ENCODE measurements around the gene RANGAP1.
"Not testable (repeated sequence)": the region's sequence is repeated elsewhere in the genome, so short reads cannot be mapped to it uniquely, and the experiment has no call there.

RANGAP1 gene

DNA sequence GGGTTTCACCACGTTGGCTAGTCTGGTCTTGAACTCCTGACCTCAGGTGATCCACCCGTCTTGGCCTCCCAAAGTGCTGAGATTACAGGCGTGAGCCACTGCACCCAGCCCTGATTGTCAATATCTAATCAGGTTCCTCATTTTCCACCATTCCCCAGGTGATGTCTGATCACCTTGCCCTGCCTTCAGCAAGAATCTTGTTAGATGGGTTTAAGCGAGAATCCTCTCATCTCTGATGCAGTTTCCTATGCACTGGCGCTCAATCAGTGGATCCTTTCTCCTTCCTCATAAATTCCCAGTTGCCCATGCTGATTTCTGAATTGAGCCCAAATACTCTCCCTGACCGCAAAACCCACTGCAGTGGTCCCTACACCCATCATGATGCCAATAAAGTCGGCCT lies 14.7 kb upstream of the RANGAP1 start:
- peak; percentile 23 for DNase-seq

DNA sequence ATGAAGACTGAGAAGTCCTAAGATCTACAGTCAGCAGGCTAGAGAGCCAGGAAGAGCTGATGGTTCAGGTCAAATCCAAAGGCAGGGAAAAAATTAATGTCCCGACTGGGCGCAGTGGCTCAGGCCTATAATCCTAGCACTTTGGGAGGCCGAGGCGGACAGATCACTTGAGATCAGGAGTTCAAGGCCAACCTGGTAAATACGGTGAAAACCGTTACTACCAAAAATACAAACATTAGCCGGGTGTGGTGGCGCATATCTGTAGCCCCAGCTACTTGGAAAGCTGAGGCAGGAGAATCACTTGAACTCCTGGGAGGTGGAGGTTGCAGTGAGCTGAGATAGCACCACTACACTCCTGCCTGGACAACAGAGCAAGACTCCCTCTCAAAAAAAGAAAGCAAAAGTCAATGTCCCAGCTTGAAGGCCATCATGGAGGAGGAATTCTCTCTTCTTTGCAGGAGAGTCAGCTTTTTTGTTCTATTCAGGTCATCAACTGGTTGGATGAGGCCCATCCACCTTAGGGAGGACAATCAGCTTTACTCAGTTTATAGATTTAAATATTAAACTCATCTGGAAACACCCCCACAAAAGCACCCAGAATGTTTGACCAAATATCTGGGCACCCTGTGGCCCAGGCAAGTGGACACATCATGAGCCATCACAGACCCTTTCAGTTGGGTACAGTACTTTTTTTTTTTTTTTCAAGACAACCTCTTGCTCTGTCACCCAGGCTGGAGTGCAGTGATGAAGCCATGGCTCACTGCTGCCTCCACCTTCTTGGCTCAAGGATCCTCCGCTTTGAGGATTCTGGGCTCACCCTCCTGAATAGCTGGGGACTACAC lies 11.1 kb upstream of the RANGAP1 start:
- no peak for DNase-seq

DNA sequence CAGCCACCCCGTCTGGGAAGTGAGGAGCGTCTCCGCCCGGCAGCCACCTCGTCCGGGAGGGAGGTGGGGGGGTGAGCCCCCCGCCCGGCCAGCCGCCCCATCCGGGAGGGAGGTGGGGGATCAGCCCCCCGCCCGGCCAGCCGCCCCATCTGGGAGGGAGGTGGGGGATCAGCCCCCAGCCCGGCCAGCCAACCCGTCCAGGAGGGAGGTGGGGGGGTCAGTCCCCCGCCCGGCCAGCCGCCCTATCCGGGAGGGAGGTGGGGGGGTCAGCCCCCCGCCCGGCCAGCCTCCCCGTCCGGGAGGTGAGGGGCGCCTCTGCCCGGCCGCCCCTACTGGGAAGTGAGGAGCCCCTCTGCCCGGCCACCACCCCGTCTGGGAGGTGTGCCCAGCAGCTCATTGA lies 8.8 kb upstream of the RANGAP1 start:
- not testable (repeated sequence) for DNase-seq

DNA sequence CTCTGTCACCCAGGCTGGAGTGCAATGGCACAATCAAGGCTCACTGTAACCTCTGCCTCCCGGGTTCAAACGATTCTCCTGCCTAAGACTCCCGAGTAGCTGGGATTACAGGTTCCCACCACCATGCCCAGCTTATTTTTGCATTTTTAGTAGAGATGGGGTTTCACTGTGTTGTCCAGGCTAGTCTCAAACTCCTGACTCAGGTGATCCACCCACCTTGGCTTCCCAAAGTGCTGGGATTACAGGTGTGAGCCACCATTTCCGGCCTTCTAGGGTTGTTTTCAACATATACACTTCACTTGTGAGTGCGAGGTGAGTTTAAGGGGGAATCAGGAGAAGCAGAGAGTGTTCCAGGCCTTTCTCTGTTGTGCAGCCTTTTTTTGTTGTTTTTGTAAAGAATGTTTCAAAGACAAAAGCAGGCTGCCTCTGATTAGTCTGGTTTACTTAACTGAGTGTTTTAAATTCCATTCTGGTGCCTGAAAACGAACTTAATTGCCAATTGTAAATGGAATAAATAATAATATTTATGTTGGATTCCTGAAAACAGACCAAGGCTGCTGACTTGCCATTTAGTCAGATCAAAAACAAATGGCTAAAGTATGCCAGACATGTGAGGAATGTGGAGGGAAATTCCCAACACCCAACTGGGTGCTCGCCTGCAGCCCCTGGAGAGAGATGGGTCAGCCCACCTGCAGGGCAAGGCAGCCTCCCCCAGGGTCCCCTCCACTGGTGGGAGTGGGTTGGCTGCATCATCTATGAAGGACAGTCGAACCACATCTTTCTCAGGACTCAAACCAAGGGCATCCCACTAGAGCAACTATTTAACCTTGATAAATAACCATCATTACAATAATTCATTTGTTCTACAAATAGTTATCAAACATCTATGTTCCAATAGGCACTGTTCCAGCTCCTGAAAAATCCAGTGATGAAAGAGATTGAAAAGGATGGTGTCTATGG lies 4.6 kb upstream of the RANGAP1 start:
- DNase-seq: no peak

DNA sequence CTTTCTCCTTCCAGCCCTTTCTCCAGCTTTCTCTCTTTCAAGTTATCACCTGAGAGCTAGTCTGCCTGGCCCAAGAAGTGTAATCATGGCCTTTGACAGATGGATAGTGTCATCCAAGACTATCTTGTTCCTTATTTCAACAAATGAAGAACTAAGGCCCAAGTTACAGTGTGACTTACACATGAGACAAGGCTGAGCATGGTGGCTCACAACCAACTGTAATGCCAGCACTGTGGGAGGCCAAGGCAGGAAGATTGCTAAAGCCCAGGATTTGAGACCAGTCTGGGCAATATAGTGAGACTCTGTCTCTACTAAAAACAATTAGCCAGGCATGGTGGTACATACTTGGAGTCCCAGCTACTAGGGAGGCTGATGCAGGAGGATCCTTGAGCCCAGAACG lies 3.7 kb upstream of the RANGAP1 start:
- no peak for DNase-seq

DNA sequence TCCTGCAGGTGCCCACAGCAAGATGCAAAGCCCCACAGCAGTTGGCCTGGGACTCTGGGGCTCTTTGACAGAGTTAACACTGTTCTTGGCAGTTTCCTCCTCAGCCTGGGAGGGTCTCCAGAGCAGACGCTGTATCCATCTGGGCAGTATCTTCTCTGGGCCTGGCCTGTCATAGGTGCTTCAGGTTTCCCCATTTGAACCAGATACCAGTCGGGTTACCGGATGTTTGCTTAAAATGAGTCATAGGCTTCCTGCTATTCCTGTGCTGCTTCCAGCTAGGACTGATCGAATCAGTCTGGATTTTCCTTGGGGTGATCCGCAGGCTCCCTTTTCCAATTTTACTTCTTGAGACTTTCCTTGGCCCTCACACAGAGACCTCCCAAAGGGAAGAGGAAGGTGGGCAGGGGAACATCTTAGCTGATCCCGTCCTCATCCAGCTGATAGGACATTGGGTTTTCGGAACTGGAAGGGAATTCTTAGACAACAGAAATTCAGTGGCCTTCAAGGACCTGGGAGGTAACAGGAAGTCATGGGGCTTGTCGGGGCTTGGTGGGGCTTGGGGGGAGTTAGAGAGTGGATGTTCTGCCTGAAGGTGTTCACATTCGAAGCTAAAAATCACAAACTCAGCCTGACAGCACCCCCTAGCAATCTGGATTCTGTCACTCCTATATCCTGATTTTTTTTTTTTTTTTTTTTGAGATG lies 2.4 kb upstream of the RANGAP1 start:
- no peak for DNase-seq

DNA sequence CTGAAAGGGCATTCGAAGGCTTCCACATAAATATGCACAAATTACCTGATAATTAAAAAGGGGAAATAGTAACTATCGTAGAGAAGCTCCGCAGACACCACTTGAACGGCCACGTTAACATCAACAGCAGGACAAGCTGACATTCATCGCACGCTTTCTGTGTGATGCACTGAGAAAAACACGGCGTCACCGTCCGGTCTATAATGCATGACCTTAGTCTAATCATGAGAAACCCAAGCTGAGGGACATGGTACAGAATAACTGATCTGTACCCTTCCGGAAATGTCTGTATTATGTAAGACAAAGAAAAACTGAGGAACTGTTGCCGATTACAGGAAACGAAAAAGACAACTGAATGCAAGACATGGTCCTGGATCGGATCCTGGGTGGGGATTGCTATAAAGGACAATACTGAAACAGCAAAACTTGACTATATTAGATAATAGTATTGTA lies 678 bp upstream of the RANGAP1 start:
- no peak for DNase-seq

DNA sequence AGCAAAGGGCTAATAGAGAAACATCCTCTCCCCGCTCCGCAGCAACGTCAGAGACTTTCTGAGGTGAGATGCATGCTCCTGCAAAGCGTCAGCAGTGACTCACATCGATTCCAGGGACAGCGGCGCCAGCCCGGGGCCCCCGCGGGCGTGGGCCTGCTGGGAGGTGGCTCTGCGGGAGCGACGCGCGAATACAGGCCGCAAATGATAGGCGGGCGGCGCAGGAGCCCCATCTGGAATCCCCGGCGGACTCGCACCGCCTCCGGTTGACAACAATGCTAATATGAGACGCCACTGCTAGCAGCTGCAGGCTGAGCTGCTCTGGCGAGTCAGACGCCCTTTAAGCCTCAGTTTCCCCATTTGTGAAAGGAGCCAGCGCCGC lies 557 bp downstream of the RANGAP1 start:
- peak; percentile 54 for DNase-seq

DNA sequence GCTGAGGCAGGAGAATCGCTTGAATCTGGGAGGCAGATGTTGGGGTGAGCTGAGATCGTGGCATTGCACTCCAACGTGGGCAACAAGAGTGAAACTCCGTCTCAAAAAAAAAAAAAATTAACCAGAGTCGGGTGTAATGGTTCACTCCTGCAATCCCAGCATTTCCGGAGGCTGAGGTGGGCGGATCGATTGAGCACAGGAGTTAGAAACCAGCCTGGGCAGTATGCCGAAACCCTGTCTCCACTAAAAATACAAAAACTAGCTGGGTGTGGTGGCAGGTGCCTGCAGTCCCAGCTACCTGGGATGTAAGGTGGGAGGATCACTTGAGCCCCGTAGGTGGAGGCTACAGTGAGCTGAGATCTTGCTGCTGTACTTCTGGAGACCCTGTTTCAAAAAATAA lies 1.5 kb downstream of the RANGAP1 start:
- no peak for DNase-seq

DNA sequence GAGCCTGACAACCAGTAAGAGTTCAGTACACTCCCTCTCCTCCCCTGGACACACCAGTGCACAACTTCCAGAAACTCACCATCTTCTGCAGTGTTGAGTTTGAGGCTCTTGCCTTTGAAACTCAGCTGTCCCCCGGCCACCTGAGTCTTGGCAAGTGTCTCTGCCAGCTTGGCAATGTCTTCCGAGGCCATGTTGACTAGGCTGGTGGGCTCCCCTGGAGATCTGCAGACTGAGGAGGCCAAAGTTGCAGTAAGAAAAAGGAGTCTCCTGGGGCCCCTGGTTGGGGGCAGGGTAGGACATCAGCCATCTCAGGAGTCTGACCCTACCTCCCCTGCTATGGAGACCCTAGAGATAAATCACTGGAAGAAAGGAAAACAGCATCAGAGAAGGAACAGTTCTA lies 5.1 kb downstream of the RANGAP1 start:
- no peak for DNase-seq

DNA sequence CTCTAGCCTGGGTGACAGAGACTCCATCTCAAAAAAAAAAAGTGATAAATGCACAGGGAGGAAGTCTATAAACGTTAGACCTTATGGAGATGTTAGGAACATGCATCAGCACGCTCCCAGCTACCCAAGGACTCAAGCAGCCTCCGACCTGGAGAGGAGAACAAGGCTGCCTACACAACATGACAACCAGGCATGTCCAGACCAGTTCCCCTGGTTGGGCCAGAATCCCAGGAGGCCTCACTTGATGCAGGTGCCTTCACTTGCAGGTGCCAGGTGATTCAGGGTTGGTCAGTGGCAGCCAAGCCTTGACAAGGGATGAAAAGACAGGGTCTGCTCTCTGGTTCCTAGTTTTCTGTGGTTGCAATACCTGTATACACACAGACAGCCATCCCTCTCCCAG lies 5.9 kb downstream of the RANGAP1 start:
- DNase-seq: no peak

DNA sequence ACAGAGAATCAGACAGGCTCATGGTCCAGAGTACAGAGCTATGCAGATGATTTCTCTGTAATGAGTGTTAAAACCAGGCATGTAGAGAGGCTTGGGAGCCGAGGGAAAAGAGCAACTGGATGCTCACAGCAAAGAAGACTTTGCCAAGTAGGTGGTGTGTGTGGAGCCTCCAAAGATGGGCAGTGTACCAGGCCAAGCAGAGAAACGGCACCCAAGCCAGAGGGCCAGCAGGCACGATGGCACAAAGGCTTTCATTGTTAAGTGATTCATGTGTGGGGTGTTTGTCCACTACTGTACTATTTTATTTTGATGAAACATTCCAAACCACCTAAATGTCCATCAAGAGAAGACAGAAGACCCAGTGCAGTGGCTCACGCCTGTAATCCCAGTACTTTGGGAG lies 11.1 kb downstream of the RANGAP1 start:
- DNase-seq: no peak

DNA sequence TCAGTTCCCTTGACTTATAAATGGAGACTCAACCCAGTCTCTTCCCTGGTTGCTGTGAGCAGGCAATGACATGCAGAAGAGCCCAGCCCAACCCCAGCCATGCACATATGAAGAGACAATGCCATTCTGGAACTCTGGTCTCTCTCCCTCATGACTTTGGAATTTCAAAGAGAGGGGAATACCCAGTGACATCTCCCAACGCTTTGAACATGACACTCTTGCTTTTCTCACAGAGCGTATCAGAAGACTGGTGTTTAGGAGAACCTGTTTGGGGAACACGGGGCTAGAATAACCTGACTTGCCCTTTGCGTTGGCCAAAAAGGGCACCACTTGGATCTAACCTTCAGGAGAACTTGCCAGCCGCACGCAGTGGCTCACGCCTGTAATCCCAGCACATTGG lies 12.9 kb downstream of the RANGAP1 start:
- no peak for DNase-seq

DNA sequence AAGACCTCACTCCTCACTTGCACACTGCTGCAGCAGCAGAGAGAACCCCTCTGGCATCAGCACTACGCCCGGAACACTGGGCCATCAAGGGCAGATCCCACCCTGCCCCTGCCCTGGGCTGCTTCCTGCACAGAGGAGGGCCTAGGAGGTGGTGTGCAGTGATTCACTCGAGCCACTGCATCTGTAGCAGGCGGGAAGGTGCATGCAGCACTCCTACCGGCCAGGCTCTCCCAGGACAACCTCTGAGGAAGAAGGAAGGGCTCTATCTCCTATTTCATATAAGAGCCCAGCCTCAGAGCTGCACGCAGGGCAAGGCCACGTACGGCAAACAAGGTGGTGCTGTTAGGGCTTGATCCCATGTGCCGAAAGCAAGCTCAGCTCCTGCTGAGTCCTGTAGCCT lies 14.2 kb downstream of the RANGAP1 start:
- DNase-seq: no peak

DNA sequence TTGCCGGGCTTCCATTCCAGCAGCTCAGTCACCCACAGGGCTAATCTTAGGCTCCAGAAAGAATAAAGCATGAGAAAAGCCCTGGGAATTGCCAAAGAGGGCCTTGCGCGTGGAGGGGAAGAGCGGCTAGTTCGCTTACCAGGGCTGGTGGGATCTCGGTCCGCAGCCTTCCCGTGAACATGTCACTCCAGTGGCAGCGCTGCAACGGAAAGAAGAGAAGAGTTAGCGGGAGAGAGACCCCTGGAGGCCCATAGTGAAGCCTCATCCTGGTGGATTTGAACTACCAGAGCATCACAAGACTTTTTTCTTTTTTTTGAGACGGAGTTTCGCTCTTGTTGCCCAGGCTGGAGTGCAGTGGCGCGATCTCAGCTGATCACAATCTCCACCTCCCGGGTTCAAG lies 18.0 kb downstream of the RANGAP1 start:
- DNase-seq: no peak

DNA sequence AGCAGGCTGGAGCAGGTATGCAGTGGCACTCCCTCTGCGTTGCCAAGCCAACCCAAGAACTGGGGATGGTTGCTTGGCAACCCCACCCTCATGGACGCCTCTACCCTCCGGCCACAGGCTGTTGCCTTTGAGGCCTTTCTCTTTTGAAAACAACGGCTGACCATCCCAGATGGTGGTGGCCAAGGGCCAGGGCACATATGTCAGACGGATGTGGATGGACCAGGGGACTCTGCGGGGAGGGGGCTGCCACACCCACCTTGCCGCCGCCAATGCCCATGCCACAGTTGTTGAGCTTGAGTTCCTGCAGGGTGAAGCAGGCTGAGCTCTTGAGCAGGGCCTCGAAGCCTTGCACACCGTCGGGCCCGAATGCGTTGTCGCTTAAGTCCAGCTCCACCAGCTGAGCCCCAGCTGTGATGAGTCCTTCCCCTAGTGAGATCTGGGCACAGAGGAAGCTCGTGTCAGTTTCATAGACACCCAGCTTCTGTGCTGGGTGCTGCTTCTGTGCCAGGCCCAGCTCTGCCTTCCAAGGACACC lies 21.5 kb downstream of the RANGAP1 start:
- no peak for DNase-seq

DNA sequence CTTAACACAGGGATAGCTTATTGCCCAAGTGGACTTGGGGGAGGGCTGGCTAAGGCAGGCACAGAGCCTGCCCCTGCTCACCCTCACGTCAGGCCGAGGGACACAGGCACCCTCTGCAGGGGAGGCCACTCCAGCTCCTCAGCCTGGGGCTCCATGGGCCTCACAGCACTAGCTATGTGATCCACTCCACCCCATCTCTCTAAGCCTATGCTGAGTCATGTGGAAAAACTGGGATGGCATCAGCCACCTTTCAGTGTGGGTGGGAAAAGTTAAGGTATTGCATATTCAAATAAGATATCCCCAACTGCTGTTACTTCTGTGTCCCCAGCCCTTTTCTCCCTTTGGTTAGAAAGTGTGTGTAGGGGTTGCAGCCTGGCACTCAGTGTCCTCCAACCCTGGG lies 22.3 kb downstream of the RANGAP1 start:
- DNase-seq: no peak

DNA sequence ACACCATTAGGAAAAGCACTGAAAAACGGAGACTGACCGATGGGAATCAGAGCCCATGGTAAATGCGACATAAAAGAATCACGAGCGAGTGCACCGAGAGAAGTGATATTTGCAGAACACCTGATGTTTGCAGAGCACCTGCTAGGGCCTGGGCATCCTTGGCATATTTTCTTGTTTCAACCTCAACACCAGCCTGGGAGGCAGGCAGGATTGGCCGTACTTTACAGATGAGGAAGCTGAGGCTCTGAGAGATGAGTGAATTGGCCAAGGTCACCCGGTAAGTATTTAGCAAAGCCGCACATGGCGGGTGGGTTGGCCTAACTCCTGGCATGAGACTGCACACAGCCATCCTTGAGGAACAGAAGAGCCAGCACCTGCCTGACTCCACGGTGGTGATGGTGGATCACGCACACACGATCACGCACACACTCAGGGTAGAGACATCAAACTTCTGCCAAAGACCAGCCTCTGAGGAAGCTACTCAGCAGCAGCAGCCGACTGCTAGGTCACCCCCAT lies 23.7 kb downstream of the RANGAP1 start:
- no peak for DNase-seq

DNA sequence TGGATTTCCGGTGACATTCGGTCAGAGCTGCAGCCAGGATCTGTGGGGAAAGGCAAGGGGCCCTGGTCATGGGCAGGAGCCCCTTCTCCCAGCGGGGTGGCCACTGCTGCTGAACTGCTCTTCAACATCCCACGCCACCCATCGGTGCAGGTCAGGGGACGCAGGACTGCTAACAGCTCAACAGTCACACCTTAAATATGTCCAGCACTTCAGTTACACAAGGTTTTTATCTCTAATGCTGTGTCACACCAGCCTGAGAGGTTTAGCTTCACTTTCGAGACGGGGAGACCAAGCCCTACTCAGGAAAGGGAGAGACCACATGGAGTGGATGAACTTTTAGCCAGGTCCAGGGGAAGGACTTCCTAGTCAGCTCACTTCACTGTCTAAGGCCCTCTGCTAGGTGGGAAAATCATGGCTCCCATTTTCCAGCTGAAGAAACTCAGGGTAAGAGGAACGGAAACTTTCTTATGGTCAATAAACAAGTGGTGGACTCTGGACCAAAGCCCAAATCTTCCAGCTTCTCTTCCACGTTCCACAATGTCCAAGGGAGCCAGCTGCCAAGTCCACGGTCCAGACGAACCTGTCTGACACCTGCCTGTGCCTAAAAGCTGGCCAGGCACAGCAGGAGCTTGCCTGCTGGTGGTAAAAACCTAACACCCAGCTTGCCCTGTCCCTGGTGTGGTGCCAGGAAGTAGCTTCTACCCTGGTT lies 24.3 kb downstream of the RANGAP1 start:
- DNase-seq: no peak

DNA sequence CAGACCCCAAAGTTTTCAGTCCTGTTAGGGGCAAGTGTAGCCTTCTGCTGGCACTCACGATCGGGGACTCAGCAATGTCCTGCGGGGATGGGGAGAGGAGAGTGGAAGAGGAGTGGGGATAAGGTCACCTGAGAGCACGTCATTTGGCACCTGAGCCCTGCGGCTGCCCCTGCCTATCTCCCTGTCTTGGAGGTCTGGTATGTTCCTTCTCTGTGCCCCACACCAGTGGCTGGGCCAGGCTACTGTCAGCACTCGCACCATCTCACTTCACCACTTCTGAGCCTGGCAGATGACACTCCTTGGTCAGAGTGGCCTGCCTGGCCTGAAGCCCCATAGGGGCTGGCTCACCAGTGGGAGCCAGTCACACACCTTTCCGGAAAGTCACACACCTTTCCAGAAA lies 25.1 kb downstream of the RANGAP1 start:
- DNase-seq: no peak

DNA sequence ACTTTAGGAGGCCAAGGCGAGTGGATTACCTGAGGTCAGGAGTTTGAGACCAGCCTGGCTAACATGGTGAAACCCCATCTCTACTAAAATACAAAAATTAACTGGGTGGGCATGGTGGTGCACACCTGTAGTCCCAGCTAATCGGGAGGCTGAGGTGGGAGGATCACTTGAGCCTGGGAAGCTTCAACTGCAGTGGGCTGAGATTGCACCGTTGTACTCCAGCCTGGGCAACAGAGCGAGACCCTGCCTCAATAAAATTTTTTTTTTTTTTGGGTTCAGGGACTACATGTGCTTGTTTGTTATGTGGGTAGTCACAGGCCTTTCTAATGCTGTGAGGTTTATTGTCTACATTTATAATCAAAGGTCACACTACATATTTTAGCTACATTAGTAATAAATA lies 26.2 kb downstream of the RANGAP1 start:
- DNase-seq: not testable (repeated sequence)

DNA sequence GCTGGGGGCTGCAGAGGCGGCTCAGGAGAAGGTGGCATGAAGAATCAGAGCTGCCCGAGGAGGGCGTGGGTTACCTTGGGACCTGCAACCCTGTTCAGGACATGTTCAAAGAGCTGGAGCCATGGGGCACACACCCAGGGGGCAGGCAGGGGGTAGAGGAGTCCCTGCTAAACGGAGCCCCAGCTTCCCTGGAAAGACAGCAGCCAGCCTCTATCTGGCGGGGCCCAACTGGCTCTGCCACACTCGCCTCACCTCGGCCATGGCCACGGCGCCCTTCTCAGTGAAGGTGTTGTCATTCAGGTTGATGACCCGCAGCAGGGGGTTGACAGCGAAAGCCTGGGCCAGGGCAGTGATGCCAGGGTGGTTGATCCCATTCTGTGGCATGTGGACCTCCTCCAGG lies 28.3 kb downstream of the RANGAP1 start:
- DNase-seq: no peak
